NCI-H2107 treated with DMSO at 0.1 percent for 48 hours (cell line): ENCODE results near the gene ADK.
"Not testable (repeated sequence)": the region's sequence is repeated elsewhere in the genome, so short reads cannot be mapped to it uniquely, and the experiment has no call there.

ENCODE experiments used
- DNase-seq: peaks from one replicate; lab custom pipeline; 2025; ENCODE audit not compliant: unreplicated experiment; lab: John Stamatoyannopoulos, UW

The ADK gene

DNA sequence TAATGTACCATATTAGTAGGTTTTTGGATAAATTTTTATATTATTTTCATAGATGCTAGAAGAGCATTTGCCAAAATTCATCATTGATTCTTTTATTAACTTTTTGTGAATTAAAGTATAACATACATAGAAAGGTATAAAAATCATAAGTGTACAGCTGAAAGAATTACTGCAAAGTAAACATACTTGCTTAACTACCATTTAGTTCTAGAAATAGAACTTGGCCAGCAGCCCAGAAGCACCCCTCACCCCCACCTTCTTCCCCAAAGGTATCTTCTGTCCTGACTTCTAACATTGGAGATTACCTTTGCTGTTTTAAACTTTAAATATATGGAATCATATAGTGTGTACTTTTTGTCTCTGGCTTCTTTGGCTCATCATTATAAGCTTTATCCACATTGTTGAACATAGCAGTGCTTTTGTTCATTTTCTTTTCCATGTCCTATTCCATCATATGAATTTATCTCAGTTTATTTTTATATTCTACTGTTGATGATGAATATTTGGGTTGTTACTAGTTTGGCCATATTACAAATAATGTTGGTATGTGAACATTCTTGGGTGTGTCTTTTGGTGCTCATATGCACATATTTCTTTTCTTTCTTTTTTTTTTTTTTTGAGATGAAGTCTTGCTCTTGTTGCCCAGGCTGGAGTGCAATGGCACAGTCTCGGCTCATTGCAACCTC lies 142.8 kb downstream of the ADK start:
- peak; percentile 10 for DNase-seq

DNA sequence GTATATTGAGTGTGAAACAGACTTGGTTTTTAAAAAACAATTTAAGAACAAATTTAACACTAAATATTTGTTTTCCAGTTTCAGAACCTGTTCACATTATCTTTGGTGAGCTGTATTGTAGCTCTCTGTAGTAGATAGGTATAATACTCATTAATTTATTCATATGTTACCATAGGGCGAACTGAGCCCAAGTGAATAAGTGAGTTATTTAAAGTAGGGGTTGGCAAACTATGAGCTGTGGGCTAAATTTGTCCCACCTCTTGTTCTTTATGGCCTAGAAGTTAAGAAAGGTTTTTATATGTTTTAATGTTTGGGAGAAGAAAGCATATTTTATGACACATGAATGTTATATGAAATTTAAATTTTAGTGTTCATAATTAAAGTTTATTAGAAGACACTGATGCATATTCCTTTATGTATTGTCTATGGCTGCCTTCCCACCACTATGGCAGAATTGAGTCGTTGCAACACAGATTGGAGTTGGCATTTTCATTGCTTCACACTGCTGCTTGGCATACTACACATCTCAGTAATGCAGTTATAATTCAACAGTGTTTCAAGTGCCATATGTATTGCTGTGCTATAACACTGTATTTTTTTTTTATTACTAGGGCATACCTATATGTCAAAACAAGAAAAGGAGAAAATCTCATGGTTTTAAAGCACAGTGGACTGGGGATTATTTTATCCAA lies 146.5 kb downstream of the ADK start:
- no peak for DNase-seq

DNA sequence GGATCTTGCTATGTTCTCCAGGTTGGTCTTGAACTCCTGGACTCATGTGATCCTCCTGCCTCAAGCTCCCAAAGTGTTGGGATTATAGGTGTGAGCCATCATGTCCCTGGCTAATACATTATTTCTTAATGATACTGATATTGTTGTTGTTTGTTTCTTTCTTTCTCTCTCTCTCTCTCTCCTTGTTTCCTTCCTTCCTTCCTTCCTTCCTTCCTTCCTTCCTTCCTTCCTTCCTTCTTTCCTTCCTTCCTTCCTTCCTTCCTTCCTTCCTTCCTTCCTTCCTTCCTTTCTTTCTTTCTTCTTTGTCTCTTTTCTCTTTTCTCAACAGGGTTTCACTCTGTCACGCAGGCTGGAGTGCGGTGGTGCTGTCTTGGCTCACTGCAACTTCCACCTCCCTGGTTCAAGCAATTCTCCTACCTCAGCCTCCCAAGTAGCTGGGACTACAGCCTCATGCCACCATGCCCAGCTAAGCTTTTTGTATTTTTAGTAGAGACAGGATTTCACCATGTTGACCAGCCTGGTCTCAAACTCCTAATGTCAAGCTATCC lies 149.1 kb downstream of the ADK start:
- DNase-seq, result not testable (repeated sequence)

DNA sequence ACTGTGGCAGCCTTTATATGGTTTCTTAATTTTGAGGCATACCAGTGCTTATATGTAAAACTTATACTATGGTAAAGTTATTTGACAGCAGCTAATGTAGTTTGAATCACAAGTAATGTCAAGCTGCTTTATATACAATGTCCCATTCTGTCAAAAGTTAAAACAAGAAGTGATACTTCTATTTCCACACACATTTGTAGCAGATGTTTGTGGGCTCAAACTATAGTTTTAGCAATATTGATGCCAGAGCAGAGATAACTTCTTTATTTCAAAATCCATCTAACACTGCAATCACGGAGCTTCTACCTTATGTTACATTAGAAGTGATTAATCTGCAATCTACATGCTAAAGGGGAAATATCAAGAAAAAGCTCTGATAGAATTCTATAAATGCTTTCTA lies 149.6 kb downstream of the ADK start:
- no peak for DNase-seq

- no peak for DNase-seq
These were observed 154.7 kb downstream of the ADK start for GRCh38 chr10:74305730-74306129.

- no peak for DNase-seq
These were observed 155.4 kb downstream of the ADK start for GRCh38 chr10:74306227-74306982.

GRCh38 chr10:74307061-74307651 lies 156.1 kb downstream of the ADK start:
- no peak for DNase-seq

DNA sequence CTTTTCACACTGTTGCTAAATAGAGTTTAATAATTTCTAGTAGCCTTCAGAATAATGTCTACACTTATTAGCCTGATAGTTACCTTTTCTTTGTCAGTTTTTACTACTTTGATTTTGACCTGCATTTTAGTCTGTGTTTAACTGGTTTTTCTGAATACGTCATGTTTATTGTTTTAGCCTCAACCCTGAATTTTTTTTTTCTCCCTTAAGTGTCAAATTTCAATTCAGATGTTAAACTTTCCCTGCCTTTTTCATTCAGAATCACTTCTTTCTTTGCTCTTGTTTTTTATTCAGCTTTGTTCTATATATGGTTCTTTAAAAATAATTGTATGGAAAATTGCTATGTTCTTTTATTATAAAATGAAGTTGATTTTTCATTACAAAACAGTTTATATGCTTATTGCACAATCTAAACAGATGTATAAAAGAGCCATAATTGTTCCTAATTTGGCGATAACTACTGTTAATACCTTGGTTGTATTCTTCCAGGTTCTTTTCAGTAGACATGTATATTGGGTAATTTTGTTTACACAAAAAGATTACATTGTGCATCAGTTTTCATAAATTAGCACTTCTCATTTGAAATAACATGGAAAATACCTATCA lies 159.7 kb downstream of the ADK start:
- no peak for DNase-seq

DNA sequence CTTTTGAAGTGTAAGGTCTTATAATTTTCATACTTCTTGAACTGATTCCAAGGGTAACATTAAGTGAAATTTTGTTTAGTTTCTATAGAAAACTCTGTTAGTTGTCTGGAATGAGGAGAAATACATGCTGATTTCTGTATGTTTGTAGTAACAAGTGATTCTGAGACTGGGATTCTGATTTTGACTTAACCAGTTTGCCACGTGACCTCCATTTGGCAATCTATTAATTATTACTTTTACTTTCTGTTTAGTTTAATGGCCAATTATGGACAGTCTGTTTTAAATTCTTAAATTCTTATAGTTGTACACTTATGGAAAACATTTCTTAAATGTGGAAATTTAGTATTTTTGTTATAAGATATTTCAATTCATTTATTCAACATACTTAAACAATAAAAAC lies 163.1 kb downstream of the ADK start:
- DNase-seq, result no peak

DNA sequence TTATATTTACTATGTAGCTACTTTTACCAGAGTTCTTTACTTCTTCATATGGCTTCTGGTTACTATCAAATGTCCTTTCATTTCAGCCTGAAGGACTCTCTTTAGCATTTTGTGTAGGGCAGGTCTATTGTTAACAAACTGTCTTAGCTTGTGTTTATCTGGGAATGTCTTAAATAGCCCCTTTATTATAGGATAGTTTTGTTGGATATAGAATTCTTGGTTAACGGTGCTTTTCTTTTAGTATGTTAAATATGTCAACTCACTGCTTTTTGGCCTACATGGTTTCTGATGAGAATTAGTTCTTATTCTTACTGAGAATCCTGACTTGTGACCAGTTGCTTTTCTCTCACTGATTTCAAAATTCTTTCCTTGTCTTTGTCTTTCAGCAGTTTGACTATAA lies 169.0 kb downstream of the ADK start:
- no peak for DNase-seq

- no peak for DNase-seq
These were observed 169.7 kb downstream of the ADK start for GRCh38 chr10:74320717-74321116.

DNA sequence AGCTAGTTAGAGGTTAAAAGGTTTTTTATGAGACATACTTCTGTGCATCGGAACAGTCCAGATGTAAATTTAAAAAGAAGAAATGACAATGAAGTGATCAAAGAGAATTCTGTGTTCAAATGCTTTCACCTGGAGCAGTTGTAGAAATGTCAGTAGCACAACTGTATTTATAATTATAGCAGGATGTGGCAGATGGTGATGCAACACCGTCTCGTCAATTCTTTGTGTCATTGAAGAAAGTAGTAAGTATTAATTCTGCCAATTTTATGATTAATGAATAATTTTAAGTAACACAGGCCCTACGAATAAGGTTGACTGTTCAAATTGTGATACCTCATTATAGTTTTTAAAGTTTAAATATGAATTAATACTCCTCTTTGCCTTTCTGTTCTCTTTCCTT lies 171.1 kb downstream of the ADK start:
- DNase-seq, result no peak

GRCh38 chr10:74322565-74322964 lies 171.5 kb downstream of the ADK start:
- no peak for DNase-seq

GRCh38 chr10:74328388-74328787 lies 177.4 kb downstream of the ADK start:
- no peak for DNase-seq

DNA sequence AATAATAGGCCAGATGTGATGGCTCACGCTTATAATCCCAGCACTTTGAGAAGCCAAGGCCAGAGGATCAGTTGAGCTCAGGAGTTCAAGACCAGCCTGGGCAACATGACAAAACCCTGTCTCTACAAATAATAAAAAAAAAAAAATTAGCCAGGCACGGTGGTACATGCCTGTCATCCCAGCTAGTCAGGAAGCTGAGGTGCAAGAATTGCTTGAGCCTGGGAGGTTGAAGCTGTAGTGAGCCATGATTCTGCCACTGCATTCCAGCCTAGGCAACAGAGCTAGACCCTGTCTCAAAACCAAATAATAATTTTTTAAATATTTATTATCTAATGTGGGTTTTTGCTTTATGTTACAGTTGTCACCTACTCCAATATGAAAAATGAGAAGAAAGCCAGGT lies 178.9 kb downstream of the ADK start:
- no peak for DNase-seq

- DNase-seq, result no peak
These were observed 179.6 kb downstream of the ADK start for GRCh38 chr10:74330646-74331045.

DNA sequence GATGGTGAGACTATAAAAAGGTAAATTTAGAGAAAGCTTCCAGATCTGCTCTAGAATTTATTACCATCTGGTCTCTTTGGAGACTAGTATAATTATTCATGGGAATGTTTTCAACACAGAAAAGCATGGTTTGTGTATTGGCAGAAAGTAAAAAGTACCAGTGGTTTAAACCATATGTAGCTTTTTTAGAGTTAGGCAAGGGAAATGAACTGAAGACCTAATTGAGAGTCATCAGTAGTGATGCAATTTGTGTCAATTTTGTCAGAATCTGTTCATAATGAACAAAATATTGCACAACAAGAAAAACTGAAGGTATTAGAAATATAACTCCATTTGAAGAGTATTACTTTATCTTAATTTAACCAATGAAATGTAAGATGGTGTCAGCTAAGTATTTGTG lies 181.4 kb downstream of the ADK start:
- no peak for DNase-seq

- no peak for DNase-seq
These were observed 182.2 kb downstream of the ADK start for GRCh38 chr10:74333174-74333573.

DNA sequence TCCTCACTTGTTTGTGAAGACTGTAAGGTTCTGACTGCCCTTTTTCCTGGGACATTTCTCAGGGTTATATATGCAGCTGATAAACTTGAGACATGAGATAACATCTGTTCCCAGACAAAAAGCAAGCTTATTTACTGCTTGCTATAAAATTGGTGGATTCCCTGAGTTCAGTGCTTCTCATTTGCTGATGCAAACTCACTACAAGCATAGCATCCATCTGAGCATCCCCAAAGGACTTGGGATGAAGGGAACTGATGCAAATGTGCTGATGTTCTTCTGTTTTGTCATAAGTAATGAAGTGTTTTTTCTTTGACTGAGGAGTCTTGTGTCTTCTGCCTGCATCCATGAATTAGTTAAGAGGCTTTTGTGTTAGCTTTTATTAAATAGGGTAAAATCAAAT lies 183.2 kb downstream of the ADK start:
- DNase-seq, result no peak

DNA sequence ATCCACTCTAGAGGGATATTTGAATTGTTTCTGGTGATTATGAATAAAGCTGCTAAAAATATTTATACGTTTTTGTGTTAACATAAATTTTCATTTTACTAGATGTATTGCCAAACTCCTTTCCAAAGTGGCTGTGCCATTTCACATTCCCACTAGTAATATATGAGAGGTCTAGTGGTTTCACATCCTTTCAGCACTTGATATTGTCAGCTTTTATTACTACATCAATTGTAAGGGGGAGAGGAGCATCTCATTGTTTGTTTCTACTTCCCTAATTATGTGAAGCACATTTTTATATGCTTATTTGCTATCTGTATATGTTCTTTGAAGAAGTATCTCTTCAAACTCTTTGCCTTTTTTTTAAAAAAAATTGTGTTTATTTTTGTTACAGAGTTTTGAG lies 184.5 kb downstream of the ADK start:
- DNase-seq, result no peak
